Stimulated activated CD4-positive, alpha-beta T cell treated with anti-CD3 and anti-CD28 coated beads, Interleukin-15, amount 100 ng/mL, for 24 hours (primary cell): Measurements from ENCODE around the gene TAOK2.
"Not testable (repeated sequence)": the region's sequence is repeated elsewhere in the genome, so short reads cannot be mapped to it uniquely, and the experiment has no call there.

Experiments used
- DNase-seq: peaks from one replicate; pipeline ENCODE4 v3.0.0-alpha.2; 2020

Gene TAOK2

DNA sequence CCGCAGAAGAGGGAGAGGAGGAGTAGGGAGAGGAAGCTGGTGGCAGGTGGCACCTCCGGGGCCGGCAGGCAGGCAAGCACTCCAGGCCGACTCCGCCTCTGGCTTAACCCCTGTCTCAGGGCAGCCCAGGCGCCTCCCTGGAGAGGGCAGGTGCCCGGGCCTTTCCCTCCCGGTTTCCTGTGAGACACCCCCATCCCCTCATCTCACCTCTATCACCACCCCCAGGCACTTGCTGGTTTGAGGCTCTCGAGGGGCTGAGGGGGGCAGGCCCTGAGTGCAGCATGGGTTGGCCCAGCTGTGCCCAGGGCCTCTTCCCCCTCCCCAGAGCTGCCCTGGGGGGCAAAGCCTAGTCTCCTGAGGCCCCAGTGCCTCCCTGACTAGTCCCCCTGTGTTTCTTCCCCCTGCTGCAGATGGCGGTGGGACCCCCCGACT is 31.2 kb downstream of the TAOK2 start:
- no peak for DNase-seq

DNA sequence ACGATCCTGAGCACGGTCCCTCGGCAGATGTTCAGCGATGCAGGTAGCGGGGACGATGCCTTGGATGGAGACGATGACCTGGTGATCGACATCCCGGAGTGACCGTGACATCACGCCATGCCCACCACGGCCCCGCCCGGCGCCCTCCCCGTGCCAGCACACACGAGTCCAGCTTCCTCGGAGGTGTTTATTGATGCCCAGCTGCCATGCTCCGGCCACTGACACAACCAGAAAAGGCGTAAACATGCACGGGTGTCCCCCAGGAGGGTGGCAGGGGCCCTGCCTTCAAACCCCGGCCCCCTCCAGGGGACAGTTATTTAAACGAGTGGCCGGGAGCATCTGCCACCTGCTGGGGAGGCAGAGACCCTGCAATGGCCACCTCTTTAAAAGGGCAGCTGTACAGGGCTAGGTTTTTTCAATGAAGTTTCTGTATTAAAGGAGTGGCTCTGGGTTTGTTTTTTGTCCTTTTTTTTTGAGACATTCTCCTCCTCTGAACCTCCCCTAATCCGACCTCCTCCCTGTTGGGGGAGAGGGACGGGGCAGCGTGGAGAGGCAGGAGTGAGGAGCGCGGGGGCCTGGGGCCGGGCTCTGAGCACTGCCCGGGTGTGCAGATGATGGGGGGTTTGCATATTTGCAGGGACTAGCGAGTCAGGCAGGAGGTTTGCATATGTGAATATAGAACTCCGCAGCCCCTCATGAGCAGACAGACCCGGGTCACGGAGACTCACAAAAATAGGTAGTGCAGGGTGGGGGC is 31.9 kb downstream of the TAOK2 start:
- DNase-seq: peak; percentile 55

DNA sequence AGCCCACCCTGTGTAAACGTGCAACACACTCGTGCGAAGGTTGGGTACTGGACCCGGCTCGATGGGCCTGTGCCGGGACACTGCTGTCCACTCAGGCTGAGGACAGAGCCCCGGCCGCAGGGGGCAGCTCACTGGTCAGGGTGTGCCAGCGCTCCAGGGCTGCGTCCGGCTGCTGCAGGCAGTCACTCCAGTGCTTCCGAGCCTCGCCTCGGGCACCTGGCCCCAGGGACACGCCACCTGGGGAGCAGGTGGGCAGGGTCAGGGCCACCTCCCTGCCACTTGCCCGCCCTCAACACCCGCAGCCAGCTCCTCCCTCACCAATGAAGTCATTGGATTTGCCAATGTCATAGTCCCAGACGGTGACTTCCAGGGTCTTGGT is 32.4 kb downstream of the TAOK2 start:
- no peak for DNase-seq

DNA sequence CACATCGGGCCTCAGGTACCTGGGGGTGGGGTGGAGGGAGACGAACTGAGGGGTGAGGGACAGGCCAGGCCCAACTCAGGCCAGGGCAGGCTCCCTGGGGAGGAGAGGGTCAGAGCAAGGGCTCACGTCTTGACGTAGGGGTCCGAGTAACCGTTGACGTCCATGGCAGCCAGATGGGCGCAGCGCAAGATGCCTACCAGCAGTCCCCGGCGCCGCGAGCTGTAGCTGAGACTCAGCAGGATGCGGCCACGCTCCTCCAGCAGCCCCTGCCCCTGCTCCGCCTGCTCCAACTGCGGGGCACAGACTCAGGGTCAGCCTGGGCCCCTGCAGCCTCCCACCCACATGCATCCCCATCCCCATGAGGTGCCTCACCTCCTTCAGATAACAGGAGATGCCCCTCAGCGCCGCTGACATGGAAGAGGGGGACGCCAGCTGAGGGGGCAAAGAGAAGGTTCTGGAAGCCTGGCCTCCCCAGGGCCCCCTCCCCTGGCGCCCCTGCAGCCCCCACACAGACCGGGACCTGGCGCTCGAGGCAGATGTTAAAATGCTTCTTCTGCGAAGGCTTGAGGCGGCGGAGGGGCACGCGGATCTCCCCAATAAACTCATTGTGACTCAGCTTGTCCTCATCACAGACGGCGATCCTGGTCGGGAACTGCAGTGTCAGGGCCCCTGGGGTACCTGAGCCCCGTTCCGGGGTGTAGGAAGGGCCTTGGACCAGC is 33.1 kb downstream of the TAOK2 start:
- DNase-seq: no peak

DNA sequence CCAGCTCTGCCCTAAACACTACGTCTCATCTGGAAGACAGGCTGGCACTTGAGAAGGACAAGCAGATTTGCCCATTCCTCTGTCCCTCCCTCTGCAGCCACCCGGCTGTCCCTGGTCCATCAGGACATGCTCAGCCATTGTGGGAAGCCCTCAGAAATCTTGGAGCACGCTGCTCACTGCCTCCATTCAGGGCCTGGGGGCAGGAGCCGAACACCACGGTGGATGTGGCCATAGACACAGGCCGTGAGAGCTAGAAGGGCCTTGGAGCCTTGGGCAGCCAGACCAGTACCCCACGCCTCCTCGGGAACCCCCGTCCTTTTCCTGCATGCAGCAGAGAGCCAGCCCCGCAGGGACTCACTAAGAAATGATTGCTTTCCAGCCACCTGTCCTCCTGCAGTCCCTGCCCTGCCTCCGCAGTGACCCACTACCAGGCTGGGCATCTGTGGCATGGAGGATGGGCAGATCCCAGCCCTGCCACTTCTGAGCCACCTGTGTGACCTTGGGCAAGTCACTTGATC is 33.8 kb downstream of the TAOK2 start:
- no peak for DNase-seq

DNA sequence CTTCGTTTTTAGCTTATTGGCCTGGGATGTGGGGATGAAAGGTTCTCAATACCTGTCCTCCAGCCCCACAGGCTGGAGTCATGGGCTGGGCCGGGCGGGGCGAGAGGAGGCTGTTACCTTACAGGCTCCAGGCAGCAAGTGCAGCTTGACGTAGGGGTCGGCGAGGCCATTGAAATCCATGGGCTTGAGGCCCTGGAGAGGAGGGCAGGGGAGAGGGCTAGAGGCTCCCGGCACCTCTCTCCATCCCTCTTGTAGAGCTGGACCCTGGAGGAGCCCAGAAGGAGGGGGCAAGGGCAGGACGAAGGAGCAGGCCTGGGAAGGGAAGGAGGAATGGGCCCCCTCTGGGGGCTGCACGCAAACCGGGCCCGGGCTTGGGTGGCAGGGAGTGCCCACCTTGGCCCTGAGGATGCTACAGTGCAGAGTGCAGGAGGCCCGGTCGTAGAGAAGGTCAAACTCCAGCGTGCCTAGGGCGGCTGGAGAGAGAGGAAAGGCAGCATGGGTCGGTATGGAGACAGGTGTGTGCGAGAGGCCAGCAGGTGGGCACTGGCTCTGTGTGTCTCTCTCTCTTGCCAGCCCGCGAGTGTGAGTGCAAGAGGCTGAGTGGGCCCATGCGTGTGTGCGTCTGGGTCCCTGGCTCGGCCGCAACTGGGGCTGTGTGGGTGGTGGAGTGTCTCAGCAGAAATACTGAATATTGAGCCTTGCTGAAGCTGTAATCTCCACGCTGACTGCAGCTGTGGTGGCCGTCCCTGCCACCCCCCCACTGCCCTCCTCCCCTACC is 35.6 kb downstream of the TAOK2 start:
- DNase-seq: no peak

DNA sequence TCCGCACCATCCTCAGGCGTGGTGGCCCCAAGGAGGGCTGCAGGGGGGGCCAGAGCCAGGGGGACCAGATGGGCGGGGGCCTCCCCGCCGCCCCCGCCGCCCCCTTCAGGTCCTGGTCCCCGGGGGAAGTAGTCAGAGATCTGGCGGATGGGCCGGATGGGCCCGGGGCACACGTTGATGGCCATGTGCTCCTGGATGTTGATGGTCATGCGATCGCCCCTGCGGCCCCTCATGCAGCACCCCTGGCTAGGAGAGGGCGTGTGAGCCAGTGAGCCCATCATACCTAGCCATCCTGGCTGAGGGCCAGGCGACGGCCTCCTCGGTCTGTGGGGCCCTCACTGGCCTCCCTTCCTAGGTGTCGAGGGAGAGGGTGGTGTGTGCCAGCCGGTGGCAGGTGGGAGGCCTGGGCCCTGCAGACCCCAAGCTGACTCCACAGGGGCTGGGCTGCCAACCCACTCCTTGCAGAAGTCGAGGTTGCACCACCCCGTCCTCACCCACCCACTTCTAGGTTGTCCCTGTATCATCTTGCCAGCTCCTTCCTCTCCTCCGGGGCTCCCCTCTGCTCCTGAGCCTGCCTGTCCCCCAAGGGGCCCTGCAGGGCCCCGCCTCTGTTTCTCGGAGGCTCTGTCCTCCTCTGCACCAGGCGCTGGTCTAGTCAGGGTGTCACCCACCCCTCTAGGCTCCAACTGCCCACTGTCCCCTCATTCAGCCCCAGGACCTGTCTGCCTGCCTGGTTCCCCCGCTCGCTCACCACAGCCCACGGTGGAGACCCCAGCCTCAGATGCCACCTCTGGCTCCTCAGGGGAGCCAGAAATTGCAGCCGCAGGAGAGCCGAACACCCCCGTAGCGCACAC is 36.5 kb downstream of the TAOK2 start:
- DNase-seq: no peak

DNA sequence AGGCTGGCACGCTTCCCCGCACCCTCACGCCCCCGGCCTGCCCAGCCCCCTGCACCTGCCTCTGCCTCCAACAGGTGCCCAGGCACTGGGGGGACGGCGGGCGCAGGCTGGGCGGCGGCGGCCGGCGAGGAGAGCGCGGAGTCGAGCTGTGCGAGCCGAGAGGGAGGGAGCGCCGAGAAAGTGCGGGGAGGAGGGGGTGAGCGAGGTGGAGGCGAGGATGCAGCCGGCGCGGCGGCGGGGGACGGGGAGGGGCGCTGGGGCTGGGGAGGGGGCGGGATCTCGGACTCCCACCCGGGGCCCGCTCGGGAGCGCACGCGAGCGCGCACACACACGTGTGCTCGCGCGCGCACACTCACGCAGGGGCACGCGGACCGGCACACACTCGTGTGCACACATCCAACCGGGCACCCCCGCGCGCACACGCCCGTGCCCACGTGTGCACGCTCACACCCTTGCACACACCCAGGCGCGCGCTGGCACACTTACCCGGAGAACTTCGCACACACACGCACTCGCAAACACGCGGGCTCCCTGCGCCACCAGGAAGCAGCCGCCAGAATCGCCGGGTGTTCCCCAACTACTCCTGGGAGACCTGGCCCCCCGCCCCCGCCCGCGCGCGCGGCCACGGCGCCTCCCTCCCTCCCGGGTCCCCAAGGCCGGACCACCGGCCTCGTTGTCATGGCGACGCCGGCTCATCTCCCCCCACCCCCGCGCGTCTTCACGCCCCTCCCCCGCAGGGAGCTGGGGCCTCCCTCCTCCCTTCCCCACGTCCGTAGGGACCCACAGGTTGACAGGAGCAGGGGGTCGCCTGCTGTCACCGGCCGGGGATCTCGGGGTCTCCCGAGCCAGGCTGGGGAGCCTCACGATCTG is 37.4 kb downstream of the TAOK2 start, which contains the start of gene DOC2A:
Gene DOC2A, minus strand, starts transcription at position 184 of the 870 bp plus-strand sequence. CDS start 805 bp downstream, outside the sequence.
- peak; percentile 62 for DNase-seq

DNA sequence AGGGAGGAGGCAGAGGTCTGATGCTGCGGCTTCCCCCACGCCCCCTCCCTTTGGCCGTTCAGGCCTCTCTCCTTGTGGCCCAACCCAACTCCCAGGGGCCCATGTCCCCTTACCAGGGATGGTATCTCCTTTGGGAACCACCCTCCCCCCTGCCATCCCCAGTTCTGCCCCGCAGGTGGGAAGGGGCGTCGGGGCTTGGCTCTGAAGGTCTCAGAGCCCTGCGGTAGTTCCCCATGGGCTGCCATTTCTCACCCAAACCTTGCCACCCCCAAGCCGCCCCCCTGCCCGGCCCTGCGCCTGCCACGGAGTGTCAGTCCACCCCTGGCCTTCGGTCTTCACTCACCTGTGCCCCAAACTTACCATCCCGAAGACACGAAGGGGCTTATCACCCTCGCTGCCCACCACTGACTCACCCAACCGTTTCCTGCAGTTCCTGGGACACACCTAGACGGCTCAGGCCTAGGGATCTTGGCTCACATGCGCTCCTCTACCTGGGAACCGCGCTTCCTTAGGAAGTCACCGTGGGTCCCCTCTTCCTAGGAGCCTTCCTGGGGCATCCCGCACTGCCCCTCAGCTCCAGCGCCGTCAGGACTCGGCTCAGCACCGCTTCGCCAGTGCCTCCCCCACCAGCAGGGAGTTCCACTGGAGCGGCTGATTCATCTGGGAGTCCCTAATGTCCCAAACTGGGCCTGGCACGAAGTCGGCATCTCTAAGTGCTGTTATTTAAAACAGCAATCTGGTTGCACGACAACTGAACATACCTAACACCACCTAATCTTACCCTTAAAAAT is 38.2 kb downstream of the TAOK2 start:
- no peak for DNase-seq

DNA sequence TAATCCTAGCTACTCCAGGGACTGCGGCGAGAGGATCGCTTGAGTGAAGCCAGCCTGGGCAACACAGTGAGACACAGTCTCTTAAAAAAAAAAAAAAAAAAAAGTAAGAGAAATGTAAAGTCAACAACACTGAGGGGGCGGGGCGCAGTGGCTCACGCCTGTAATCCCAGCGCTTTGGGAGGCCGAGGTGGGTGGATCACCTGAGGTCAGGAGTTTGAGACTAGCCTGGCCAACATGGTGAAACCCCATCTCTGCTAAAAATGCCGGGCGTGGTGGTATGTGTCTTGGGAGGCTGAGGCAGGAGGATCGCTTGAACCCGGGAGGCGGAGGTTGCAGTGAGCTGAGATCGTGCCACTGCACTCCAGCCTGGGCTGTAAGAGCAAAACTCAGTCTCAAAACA is 38.9 kb downstream of the TAOK2 start:
- not testable (repeated sequence) for DNase-seq

DNA sequence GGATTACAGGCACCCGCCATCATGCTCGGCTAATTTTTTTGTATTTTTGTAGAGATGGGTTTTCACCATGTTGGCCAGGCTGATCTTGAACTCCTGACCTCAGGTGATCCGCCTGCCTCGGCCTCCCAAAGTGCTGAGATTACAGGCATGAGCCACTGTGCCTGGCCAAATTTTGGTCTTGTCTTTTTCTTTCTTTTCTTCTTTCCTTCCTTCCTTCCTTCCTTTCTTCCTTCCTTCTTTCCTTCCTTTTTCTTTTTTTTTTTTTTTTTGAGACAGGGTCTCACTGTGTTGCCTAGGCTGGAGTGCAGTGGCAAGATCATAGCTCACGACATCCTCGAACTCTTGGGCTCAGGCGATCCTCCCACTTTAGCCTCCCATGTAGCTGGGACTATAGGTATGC is 41.8 kb downstream of the TAOK2 start:
- DNase-seq: not testable (repeated sequence)

DNA sequence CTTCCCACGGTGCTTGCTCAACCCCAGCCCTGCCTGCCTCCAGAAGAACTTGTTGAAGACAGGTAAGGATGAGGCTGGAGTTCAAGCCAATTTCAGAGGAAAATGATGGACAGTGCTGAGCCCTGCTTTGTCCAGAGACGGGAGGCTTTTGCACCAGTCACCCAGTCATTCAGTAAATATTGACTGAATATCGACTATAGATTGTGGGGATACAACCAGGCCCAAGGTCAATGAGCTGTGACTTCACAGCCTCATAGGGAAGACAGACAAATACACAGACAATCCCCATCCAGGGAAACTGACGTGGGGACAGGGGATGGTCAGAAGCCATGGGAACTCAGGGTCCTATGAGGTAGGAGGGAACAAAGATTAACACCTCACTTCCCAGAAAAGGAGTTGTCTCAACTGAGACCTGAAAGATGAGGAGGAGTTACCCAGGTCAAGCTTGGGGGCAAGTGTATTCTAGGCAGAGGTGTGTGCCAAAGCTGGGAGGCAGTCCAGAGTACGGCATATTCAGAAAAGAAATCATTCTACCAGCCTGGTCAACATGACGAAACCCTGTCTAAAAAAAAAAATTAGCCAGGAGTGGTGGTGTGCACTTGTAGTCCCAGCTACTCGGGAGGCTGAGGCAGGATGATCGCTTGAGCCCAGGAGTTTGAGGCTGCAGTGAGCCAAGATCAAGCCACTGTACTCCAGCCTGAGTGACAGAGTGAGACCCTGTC is 43.0 kb downstream of the TAOK2 start:
- DNase-seq: no peak

DNA sequence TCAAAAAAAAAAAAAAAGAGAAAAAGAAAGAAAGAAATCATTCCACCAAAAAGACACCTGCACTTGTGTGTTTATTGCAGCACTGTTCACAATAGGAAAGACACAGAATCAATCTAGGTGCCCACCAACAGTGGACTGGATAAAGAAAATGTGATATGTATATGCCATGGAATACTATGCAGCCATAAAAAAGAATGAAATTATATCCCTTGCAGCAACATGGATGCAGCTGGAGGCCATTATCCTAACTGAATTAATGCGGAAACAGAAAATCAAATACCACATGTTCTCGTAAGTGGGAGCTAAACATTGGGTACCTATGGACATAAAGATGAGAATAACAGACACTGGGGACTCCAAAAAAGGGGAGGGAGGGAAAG is 43.6 kb downstream of the TAOK2 start:
- no peak for DNase-seq

DNA sequence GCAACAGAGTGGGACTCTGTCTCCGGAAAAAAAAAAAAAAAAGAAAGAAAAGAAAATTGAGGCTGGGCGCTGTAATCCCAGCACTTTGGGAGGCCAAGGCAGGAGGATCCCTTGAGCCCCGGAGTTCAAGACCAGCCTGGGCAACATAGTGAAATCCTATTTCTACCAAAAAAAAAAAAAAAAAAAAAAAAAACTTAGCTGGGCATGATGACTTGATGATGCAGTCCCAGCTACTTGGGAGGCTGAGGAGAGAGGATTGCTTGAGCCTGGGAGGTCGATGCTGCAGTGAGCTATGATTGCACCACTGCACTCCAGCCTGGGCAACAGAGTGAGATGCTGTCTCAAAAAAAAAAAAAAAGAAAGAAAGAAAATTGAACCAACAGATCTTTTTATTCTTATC is 44.3 kb downstream of the TAOK2 start:
- not testable (repeated sequence) for DNase-seq

DNA sequence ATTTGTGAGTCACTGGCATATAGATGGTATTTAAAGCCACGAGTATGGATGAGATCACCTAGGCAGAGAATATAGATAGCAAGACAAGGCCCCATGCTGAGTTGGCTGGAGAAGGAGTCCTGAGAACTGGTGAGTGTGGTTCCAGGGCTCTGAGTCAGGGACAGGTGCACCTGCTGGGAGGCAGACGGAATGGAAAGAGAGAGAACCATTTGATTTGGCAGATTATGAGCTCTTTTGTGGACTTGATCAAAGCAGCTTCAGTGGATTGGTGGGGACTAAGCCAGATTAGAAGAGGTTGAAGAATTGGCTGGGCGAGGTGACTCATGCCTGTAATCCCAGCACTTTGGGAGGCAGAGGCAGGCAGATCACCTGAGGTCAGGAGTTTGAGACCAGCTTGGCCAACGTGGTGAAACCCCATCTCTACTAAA is 45.1 kb downstream of the TAOK2 start:
- no peak for DNase-seq

DNA sequence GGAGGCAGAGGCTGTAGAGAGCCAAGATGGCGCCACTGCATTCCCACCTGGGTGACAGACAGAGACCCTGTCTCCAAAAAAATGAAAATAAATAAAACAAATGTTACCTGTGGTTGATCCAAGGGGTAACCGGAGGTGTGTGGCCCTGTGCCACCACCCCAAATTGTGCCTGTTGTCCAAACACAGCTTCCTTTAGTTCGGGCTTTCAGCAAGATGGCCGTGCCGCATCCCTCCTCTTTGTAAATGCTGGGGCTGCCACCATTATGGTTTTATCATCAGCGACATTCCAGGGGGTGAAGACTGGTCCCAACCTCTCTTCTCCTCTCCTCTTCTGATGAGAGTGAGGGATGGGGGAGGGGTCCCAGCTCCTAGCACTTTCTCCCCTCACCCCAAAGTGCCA is 49.2 kb downstream of the TAOK2 start, which contains the start of gene C16orf92:
Gene C16orf92, plus strand, starts transcription at position 312 of the 400 bp plus-strand sequence. CDS start 143 bp downstream, outside the sequence.
- no peak for DNase-seq

DNA sequence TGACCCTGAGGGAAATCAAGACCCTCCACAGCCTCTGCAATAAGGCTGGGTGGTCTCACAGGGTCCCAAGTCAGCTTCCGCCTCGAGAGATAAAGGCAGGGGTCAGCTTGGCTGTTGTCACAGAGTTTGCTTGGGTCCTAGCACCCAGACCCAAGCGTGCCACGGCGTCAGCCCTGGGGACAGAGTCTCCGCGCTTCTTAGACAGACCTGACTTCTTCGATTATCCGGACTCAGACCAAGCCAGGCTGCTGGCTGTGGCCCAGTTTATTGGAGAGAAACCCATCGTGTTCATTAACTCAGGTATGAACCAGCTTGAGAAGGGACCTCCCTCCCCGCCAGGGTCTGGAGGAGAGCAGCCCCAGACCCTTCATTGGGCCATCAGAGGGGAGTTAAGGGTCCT is 49.9 kb downstream of the TAOK2 start:
- no peak for DNase-seq

DNA sequence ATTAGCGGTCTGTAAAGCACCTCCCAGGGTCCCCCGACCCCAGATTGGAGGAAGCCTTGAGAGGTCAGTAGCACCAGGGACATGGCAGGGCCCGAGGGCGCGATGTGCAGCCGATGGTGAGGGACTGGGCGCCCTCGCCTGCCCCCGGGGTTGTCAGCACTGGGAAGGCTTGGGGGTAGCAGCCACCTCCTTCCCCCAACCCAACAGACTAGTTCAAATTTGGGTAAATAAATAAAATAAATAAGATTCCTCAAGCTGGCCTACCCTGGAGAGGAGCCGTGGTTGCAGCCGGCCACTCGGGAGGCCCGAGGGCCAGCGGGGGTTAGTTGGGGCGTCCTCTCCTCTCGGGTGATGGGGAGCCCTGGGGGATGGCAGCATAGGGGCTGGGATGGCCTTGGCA is 50.8 kb downstream of the TAOK2 start:
- no peak for DNase-seq

DNA sequence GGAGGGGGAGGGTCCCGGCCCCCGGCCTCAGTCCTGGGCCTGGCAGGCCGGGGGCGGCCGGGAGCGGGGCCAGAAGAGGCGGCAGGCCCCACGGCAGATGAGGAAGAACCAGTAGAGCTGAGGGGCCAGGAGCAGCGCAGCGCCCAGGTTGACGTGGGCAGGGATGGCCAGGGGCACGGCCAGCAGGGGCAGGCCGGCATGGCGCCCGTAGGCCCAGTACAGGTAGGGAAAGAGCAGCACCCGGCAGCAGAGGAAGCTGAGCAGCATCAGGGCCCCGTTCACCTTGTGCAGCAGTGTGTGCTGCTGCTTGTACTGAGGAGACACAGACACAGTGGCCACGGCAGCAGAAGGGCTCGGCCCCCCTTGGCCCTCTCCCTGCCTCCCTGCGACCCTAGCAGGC is 51.5 kb downstream of the TAOK2 start:
- no peak for DNase-seq

DNA sequence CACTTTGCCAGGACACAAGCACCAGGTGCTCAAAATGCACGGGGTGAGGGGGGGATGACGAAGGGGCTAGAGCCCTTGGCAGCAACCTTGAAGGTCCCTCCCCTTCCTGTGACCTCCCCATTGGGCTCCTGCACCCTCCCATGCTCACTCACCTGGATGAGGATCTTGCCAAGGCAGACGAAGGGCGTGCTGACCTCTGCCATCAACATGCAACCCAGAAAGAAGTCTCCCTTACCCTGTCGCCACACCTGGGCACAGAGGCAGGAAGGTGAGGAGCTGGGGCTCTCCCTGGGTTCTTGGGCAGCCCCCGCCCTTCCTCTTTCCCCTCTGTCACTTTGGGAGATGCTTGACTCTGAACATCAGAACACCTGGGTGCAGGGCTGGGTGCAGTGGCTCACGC is 51.9 kb downstream of the TAOK2 start:
- DNase-seq: no peak
